Superior temporal gyrus (tissue), 1 donor: ENCODE measurements around the gene LPCAT2.

Experiments used
- DNase-seq: peaks from one replicate; pipeline ENCODE4 v3.0.0-alpha.2; 2016; ENCODE audit errors: extremely low spot score

The LPCAT2 gene

GRCh38 chr16:55508941-55509931, at the start of gene LPCAT2:
TSS of gene LPCAT2 (plus strand) at chr16:55509072. CDS start at chr16:55509182, 110 bp downstream.
- peak; percentile 83 for DNase-seq

- DNase-seq: no peak
Observed at GRCh38 chr16:55462241-55462640, 46.6 kb upstream of the LPCAT2 start.

GRCh38 chr16:55464375-55464774, 44.5 kb upstream of the LPCAT2 start:
- DNase-seq: no peak

GRCh38 chr16:55465077-55465896, 43.6 kb upstream of the LPCAT2 start:
- peak; percentile 98 for DNase-seq

- DNase-seq: no peak
Observed at GRCh38 chr16:55466209-55466608, 42.7 kb upstream of the LPCAT2 start.

- no peak for DNase-seq
Observed at GRCh38 chr16:55467898-55468297, 41.0 kb upstream of the LPCAT2 start.

GRCh38 chr16:55468352-55468990, 40.4 kb upstream of the LPCAT2 start:
- DNase-seq: no peak

GRCh38 chr16:55469821-55470532, 38.9 kb upstream of the LPCAT2 start:
- no peak for DNase-seq

GRCh38 chr16:55470533-55471371, 38.1 kb upstream of the LPCAT2 start:
- no peak for DNase-seq

GRCh38 chr16:55471448-55472097, 37.3 kb upstream of the LPCAT2 start:
- DNase-seq: no peak

- no peak for DNase-seq
Observed at GRCh38 chr16:55473587-55473986, 35.3 kb upstream of the LPCAT2 start.

GRCh38 chr16:55474821-55475220, 34.1 kb upstream of the LPCAT2 start:
- no peak for DNase-seq

GRCh38 chr16:55475919-55476318, 33.0 kb upstream of the LPCAT2 start:
- DNase-seq: no peak

GRCh38 chr16:55476625-55477533, 32.0 kb upstream of the LPCAT2 start:
- DNase-seq: no peak

- DNase-seq: no peak
Observed at GRCh38 chr16:55477736-55478135, 31.1 kb upstream of the LPCAT2 start.

GRCh38 chr16:55478827-55479429, 29.9 kb upstream of the LPCAT2 start, which contains the start of gene MMP2:
TSS of gene MMP2 (plus strand) at chr16:55479198. CDS start at chr16:55479480, 282 bp downstream.
- DNase-seq: no peak

- no peak for DNase-seq
Observed at GRCh38 chr16:55479430-55480140, 29.3 kb upstream of the LPCAT2 start.

GRCh38 chr16:55480228-55480655, 28.6 kb upstream of the LPCAT2 start:
- no peak for DNase-seq
